Measurements from ENCODE around the gene CUBN.

The CUBN gene

DNA sequence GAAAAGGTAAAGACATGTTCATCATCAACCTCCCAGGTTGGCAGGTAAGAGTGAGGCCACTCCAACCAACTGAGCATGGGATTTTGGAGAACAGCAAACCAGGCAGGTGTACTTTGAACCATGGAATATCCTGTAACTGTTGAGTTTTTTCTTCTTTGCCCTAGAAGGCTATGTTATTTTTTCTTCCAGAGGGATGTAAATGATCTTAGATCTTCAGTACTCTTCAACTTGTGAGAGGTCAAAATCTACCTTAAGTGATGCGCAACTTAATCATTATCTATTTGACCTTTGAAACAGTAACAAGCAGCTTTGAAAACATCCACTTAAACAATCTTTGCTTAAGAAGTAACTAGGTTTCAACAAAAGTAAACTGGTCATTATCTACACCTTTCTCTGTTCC, at the start of gene CUBN:
CUBN (minus strand) TSS at position 71 of the 400 bp plus-strand sequence; CDS start at position 25, 46 bp downstream.
- DNase-seq (ENCODE audit: low read depth in 2 of 2): no peak

DNA sequence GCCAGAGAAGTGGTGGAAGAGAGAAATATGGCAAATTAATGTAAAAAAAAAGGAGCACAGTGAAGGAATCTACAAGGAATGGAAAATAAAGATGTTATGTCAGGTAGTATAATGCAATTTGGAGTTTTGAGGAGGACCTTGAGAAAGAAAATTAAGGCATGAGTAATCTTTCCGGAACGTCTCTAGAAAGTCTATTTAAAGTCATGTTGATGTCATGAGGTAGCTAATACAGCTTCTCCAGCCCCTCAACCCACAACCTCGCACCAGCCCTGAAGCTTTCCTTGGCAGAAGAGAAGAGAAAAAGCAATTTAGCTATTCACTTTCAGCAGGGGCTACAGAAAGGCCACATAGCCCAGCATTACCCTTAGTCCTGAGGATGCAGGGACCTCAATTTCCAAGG, 49.4 kb upstream of the CUBN start:
- DNase-seq (ENCODE audit: low read depth in 2 of 2): no peak

GRCh38 chr10:17178006-17178405, 48.4 kb upstream of the CUBN start:
- DNase-seq (ENCODE audit: low read depth in 2 of 2): no peak

DNA sequence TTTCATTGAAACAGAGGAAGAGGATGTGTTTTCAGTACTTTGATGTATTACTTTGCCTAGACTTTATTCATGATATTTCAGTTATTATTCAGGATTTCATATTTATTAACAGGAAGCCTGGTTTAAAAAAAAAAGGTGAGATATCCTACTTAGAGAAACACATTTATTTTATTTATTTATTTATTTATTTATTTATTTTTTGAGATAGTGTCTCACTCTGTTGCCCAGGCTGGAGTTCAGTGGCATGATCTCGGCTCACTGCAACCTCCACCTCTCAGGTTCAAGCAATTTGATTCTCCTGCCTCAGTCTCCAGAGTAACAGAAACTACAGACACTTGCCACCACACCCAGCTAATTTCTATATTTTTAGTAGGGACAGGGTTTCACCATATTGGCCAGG, 47.4 kb upstream of the CUBN start:
- no peak for DNase-seq (ENCODE audit: low read depth in 2 of 2)

DNA sequence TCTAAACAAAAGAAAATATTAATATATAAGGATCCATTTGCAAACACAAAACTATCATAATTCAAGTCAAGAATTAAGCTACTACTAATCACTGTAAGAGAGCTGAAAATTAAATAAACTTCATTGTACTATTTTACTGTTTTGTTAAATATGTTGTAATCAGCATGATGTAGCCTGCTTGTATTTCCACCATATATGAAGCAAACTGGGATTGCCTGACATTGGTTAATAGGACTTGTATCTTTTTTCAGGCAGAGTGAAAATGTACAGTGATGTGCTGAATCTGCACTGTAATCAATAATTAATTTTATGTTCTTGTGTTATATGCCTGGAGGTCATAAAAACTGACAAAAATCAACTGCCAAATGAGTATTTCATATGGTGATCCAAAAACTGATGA, 46.5 kb upstream of the CUBN start:
- DNase-seq (ENCODE audit: low read depth in 2 of 2): no peak

GRCh38 chr10:17175551-17175950, 45.9 kb upstream of the CUBN start:
- no peak for DNase-seq (ENCODE audit: low read depth in 2 of 2)

GRCh38 chr10:17174626-17175025, 45.0 kb upstream of the CUBN start:
- DNase-seq (ENCODE audit: low read depth in 2 of 2): no peak

GRCh38 chr10:17171141-17171641, 41.6 kb upstream of the CUBN start:
- DNase-seq (ENCODE audit: low read depth in 2 of 2): no peak

DNA sequence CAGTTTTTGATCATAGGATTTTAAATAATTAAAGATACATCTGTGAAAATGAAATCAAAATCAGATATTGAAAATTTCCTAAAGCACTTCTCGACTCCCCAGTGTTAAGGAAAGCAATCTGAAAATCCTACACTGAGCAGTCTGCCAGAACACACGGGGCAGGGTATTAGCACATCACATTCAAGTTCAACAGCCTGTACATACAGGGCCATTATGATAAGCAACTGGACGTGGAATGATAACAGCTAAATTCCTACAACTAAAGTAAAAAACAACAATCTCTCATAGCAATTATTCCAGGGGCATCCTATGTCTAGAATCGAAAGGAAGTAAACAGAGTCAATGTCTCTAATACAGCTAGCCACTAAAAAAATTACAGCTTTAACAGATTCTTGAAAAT, 40.2 kb upstream of the CUBN start:
- DNase-seq (ENCODE audit: low read depth in 2 of 2): no peak

- DNase-seq (ENCODE audit: low read depth in 2 of 2): no peak
These were observed 37.1 kb upstream of the CUBN start for GRCh38 chr10:17166699-17167098.

- no peak for DNase-seq (ENCODE audit: low read depth in 2 of 2)
These were observed 33.2 kb upstream of the CUBN start for GRCh38 chr10:17162828-17163227.

DNA sequence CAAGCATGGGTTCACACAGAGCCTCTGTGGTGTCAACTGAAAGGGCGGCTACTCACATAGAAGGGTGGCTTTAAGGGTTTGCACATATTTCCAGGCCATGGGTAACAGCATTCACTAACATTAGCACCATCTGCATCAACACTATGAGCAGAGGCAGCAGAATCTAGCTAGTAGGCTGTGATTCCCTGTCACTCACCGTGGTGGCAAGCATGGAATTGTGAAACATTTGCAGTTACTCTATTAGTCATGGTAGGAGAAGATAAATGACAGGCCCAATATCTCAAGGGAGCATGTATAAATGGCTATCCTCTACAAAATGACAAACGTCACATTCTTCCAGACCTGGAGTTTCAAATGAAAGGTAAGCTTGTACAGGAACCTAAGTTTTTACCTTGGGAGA, 32.2 kb upstream of the CUBN start:
- no peak for DNase-seq (ENCODE audit: low read depth in 2 of 2)

GRCh38 chr10:17157024-17157423, 27.4 kb upstream of the CUBN start:
- no peak for DNase-seq (ENCODE audit: low read depth in 2 of 2)

DNA sequence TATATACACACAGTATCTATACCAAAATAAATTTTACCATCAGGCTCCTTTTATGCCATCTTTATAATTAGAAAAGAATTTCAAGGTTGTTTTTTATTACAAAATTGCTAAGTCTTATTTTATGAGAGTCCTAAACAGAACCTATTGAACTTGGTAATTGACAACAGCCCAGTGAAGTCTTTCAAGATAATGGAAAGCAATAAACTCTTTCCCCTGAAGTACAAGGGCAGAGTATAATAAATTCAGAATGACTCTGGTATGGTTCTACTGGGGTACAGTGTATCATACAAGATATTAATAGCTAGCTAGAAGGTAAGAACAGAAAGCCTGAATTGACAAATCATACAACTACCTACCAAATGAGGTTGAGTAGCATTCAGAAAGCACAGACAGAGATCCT, 26.2 kb upstream of the CUBN start:
- no peak for DNase-seq (ENCODE audit: low read depth in 2 of 2)

DNA sequence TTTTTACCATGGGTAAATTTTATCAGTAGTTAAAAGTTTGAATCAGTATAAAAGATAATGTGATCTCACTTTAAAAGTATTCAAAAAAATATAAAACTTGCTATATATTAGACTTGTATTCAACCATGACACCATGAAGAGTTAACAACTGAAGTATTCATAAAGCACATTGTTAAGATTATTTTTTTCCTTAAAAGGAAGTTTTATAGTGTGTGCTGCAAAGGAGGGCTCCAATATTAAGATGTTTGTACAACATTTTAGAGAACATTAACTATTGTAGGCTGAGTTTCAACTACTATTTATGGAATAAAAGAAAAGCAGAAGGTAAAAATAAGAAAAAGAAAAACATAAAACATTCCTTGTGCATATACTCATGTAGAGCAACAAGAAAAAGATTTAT, 24.5 kb upstream of the CUBN start:
- no peak for DNase-seq (ENCODE audit: low read depth in 2 of 2)

- no peak for DNase-seq (ENCODE audit: low read depth in 2 of 2)
These were observed 23.7 kb upstream of the CUBN start for GRCh38 chr10:17153321-17153720.

GRCh38 chr10:17151716-17152115, 22.1 kb upstream of the CUBN start:
- no peak for DNase-seq (ENCODE audit: low read depth in 2 of 2)

- no peak for DNase-seq (ENCODE audit: low read depth in 2 of 2)
These were observed 18.4 kb upstream of the CUBN start for GRCh38 chr10:17147884-17148489.

- peak in 1 of 2 experiments; percentile 57 for DNase-seq (ENCODE audit: low read depth in 2 of 2)
These were observed 17.3 kb upstream of the CUBN start for GRCh38 chr10:17146892-17147291.

DNA sequence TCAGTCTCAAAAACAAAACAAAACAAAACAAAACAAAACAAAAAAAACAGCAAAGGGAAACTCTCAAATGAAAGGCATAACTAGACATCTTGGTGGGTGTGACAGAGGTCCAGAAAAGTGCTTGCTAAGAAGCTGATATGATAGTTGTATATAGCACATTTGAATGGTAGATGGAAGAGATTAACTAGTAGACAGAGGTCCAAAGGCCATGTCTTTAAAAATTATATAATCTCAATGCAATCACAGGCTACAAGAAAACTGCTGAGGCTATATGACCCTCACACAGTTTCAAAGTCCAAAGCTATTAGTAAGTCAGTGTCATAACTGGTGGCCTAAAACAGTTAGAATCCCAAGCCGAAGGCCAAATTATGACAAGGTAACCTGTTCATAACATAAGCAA, 15.6 kb upstream of the CUBN start:
- no peak for DNase-seq (ENCODE audit: low read depth in 2 of 2)

GRCh38 chr10:17144757-17145156, 15.1 kb upstream of the CUBN start:
- DNase-seq (ENCODE audit: low read depth in 2 of 2): no peak

GRCh38 chr10:17144032-17144431, 14.4 kb upstream of the CUBN start:
- no peak for DNase-seq (ENCODE audit: low read depth in 2 of 2)

GRCh38 chr10:17143055-17143690, 13.6 kb upstream of the CUBN start:
- no peak for DNase-seq (ENCODE audit: low read depth in 2 of 2)

All from fibroblast of skin of left quadriceps (primary cell).